K562 (cell line): ENCODE results near the gene IKBKG. TPM values are rescaled to one million over a fixed set of nuclear protein-coding genes. Genes with fewer than 3 reads are reported as not detected.

ENCODE experiments used
- ATAC-seq: fragments of 200-7000 bp; cut with Tn5 transposase; 3 replicates; pipeline ENCODE4 v1.9.1; 2020; ENCODE audit warnings: moderate library complexity
- BruUV-seq: library from RNA; stranded (reverse); fragments of 400-500 nt; replicated peaks from 2 replicates; lab custom pipeline; 2021; lab: Mats Ljungman, UMichigan
- CTCF ChIA-PET: fragments of 300-600 bp; formaldehyde crosslinking; extraction: SDS; loops from one replicate; lab custom pipeline; 2021; ENCODE audit warnings: low intra/inter-chr PET ratio; lab: Yijun Ruan, JAX
- POLR2A ChIA-PET: fragments of 300-600, 350-650 bp; sonication (Branson Sonifier 250); formaldehyde crosslinking; extraction: SDS; loops from one replicate; lab custom pipeline; 2021; ENCODE audit warnings: antibody characterized with exemption, inconsistent platforms; lab: Yijun Ruan, JAX
- DNase-seq, 4 experiments: peaks; one replicate each; pipeline versions ENCODE4 v3.0.0 to v3.0.0-alpha.2; 2011 to 2018; ENCODE audit warnings: low spot score in 3 of 4, mixed read lengths in 3 of 4; ENCODE audit errors: extremely low read depth in 1 of 4
- FAIRE-seq: peaks from 2 replicates; lab custom pipeline; 2011; peaks lifted over from hg19 to GRCh38; lab: Jason Lieb, UNC
- H2AFZ ChIP-seq: 2 replicates; pipeline ENCODE4 v1.6.0; 2011; ENCODE audit warnings: low read depth, low read length, control low read depth, inconsistent platforms
- H3K27ac ChIP-seq: fragments of 200-600 bp; 3 replicates; pipeline ENCODE4 v1.8.0; 2011; ENCODE audit warnings: low read depth, mild to moderate bottlenecking, control low read depth, inconsistent platforms, low read length, moderate library complexity, mixed read lengths; ENCODE audit errors: extremely low read depth
- H3K27me3 ChIP-seq, 2 experiments: fragments of 300-600 bp in 1 of 2; 2 replicates in 1 of 2; 3 replicates in 1 of 2; pipeline versions ENCODE4 v1.6.0 to v1.8.0; 2011; ENCODE audit warnings: inconsistent platforms in 2 of 2, low read length in 2 of 2, mild to moderate bottlenecking in 1 of 2, mixed read lengths in 1 of 2, moderate library complexity in 1 of 2; ENCODE audit not compliant: control insufficient read depth in 2 of 2, insufficient read depth in 2 of 2
- H3K36me3 ChIP-seq: fragments of 300-600 bp; 3 replicates; pipeline ENCODE4 v1.8.0; 2011; ENCODE audit warnings: mild to moderate bottlenecking, low read length, inconsistent platforms; ENCODE audit not compliant: control insufficient read depth, insufficient read depth
- H3K4me1 ChIP-seq, 2 experiments: fragments of 200-600 bp in 1 of 2; replicated peaks in 1 of 2; 2 replicates in 1 of 2; 3 replicates in 1 of 2; pipeline versions ENCODE4 v1.5.1 to v1.8.0; 2011; ENCODE audit warnings: inconsistent platforms in 2 of 2, low read length in 2 of 2, mild to moderate bottlenecking in 1 of 2, mixed read lengths in 1 of 2, moderate library complexity in 1 of 2; ENCODE audit not compliant: control insufficient read depth in 2 of 2, insufficient read depth in 2 of 2
- H3K4me2 ChIP-seq: 2 replicates; pipeline ENCODE4 v1.6.1; 2011; ENCODE audit warnings: low read length, control low read depth, inconsistent platforms, mixed read lengths; ENCODE audit not compliant: insufficient read depth
- H3K4me3 ChIP-seq: fragments of 200-600 bp; sonication (generic), shearing (Covaris generic); 2 replicates; pipeline ENCODE4 v1.5.1; 2016; ENCODE audit warnings: control low read depth, inconsistent platforms
- H3K79me2 ChIP-seq: fragments of 200-600 bp; 3 replicates; pipeline ENCODE4 v1.8.0; 2011; ENCODE audit warnings: low read length, inconsistent platforms; ENCODE audit not compliant: control insufficient read depth, insufficient read depth
- H3K9ac ChIP-seq, 2 experiments: 2 replicates each; pipeline versions ENCODE4 v1.6.0 to v1.6.1; 2011; ENCODE audit warnings: low read depth in 2 of 2, low read length in 2 of 2, control low read depth in 1 of 2, inconsistent platforms in 1 of 2, mild to moderate bottlenecking in 1 of 2, mixed read lengths in 1 of 2; ENCODE audit not compliant: insufficient read depth in 1 of 2
- H3K9me1 ChIP-seq: one replicate; pipeline ENCODE4 v1.6.0; 2011; ENCODE audit warnings: inconsistent platforms, mild to moderate bottlenecking, low read length, moderate library complexity; ENCODE audit not compliant: control insufficient read depth, insufficient read depth
- H3K9me3 ChIP-seq: replicated peaks from 2 replicates; pipeline ENCODE4 v1.5.1; 2011; ENCODE audit warnings: low read depth, low read length, inconsistent platforms; ENCODE audit not compliant: control insufficient read depth, insufficient read depth
- H4K20me1 ChIP-seq: replicated peaks from 2 replicates; pipeline ENCODE4 v1.6.1; 2011; ENCODE audit warnings: low read length, inconsistent platforms, mixed read lengths; ENCODE audit not compliant: control insufficient read depth, insufficient read depth
- BACH1 ChIP-seq: fragments of 200-800 bp; sonication (Bioruptor generic); IDR thresholded peaks from 2 replicates; pipeline ENCODE4 v1.6.1; 2016; ENCODE audit warnings: missing genetic modification characterization, missing compliant biosample characterization
- BCOR ChIP-seq: fragments of 450-650 bp; IDR thresholded peaks from 2 replicates; pipeline ENCODE4 v1.6.1; 2016
- BDP1 ChIP-seq: IDR thresholded peaks from 3 replicates; pipeline ENCODE4 v1.6.1; 2011; ENCODE audit not compliant: insufficient read length, insufficient read depth
- BRD4 ChIP-seq: fragments of 200-600 bp; sonication (generic); IDR thresholded peaks from 2 replicates; pipeline ENCODE4 v1.6.1; 2017; ENCODE audit warnings: inconsistent platforms
- NCOA6 ChIP-seq: fragments of 450-650 bp; IDR thresholded peaks from 2 replicates; pipeline ENCODE4 v1.6.1; 2017; ENCODE audit warnings: mild to moderate bottlenecking
- TCFL5 ChIP-seq: fragments of 250-450 bp; sonication (Bioruptor Pico); conservative IDR thresholded peaks from 2 replicates; pipeline ENCODE4 v1.6.1; 2021; ENCODE audit warnings: mild to moderate bottlenecking, moderate library complexity, matching md5 sums
- ZC3H8 ChIP-seq: fragments of 450-650 bp; IDR thresholded peaks from 2 replicates; pipeline ENCODE4 v1.6.1; 2017
- ZNF431 ChIP-seq: sonication (generic); formaldehyde crosslinking; IDR thresholded peaks from 2 replicates; pipeline ENCODE4 v1.8.0; 2022; ENCODE audit warnings: mild to moderate bottlenecking, missing genetic modification reagents
- ZNF586 ChIP-seq: fragments of 450-650 bp; formaldehyde crosslinking; conservative IDR thresholded peaks from 2 replicates; pipeline ENCODE4 v1.4.0; 2020; ENCODE audit warnings: mild to moderate bottlenecking, moderate library complexity
- ZNF79 ChIP-seq: fragments of 250-450 bp; sonication (Bioruptor Pico); IDR thresholded peaks from 2 replicates; pipeline ENCODE4 v1.4.0; 2020; ENCODE audit warnings: low read depth, mild to moderate bottlenecking, moderate library complexity
- WGBS: fragments of 100-300 bp; shearing (Covaris generic); methylation state at CpG from one replicate; pipeline ENCODE4 v1.1.6; 2016; ENCODE audit warnings: low coverage, mixed read lengths; ENCODE audit not compliant: insufficient coverage; ENCODE audit errors: missing lambda C conversion rate; 5-methylcytosine and 5-hydroxymethylcytosine counted together
- in situ Hi-C: fragments of 300-500 bp; cut with MboI; formaldehyde crosslinking; loops from 4 replicates; pipeline ENCODE4 v1.15.0; 2018; ENCODE audit warnings: inconsistent platforms, mixed read lengths
- intact Hi-C: fragments of 100-400 bp; cut with micrococcal nuclease; formaldehyde crosslinking; loops from 2 replicates; pipeline ENCODE4 v1.14.2; 2022
- polyA plus RNA-seq, 8 experiments: library from polyadenylated mRNA; depleted of rRNA in 4 of 8; stranded (reverse) in 5 of 8; unstranded in 3 of 8; fragments of >200 nt; fragmentation: Nextera tagmentation in 2 of 8; fragmentation: Illumina TruSeq in 1 of 8; extraction: Ambion mirVana in 2 of 8; extraction: Trizol in 1 of 8; gene quantifications; 2 replicates each; pipeline versions ENCODE4 v1.2.1 to v1.2.3, GENCODE V29; 2011 to 2014; ENCODE audit warnings: inconsistent platforms in 1 of 8, missing spikeins in 1 of 8
- total RNA-seq, 7 experiments: library from RNA; depleted of rRNA in 6 of 7; stranded (reverse); fragments of >200 nt in 6 of 7; fragmentation: Illumina TruSeq in 2 of 7; extraction: Trizol in 2 of 7; gene quantifications; 2 replicates each; pipeline versions ENCODE4 v1.2.1 to v1.2.3, GENCODE V29; 2011 to 2021; ENCODE audit warnings: low replicate concordance in 1 of 7

Gene IKBKG
- total and polyA plus RNA-seq, 9 of the 15 experiments (the other 6 are each of a cell fraction or from before 2014, with no cell fraction given) = 0.68 to 60.0 (median 21.9) TPM

GRCh38 chrX:154596290-154596929, 49.0 kb downstream of the IKBKG start (continued):
- no peak for TF ChIP-seq ZNF79 (CRISPR knock-in tag)
- TF ChIP-seq BCOR = no peak
- no peak for TF ChIP-seq ZC3H8
- TF ChIP-seq BRD4 = no peak
- TF ChIP-seq ZNF586 = no peak
- TF ChIP-seq BDP1 = no peak
- TF ChIP-seq NCOA6 = no peak

GRCh38 chrX:154597221-154597620, 49.8 kb downstream of the IKBKG start:
- CTCF ChIA-PET = no interaction called here
- no peak for ATAC-seq
- FAIRE-seq = no peak

More at GRCh38 chrX:154597221-154597620, 49.8 kb downstream of the IKBKG start:
- no peak overlapping the region for H3K27ac ChIP-seq
- POLR2A ChIA-PET = no interaction called here
- H2AFZ ChIP-seq = no peak overlapping the region
- peaks cover 6 to 41% of the 10 kb centered on the region in 2 experiments; a peak in 3 of 5 replicates for H3K27me3 ChIP-seq
- no peak for DNase-seq
- H3K9me3 ChIP-seq = no peaks in the 10 kb centered on the region; the same call in 1 of the 2 replicates
- WGBS = 20% methylated on average over 12 of the region's 12 CpGs
- no peak overlapping the region for H3K4me2 ChIP-seq
- no peak overlapping the region for H3K9ac ChIP-seq
- no peaks in the 10 kb centered on the region for H3K9me1 ChIP-seq
- in situ Hi-C loops (loop anchor here (25.0 kb wide), 1 partner anchor 140 kb away; no protein-coding TSS in a partner anchor), intact Hi-C loops (no loop called here)
- H3K36me3 ChIP-seq = no peaks in the 10 kb centered on the region
- no TSS peak for BruUV-seq
- H4K20me1 ChIP-seq = no peaks in the 10 kb centered on the region
- H3K4me3 ChIP-seq = no peak overlapping the region
- H3K79me2 ChIP-seq = no peaks in the 10 kb centered on the region
- H3K4me1 ChIP-seq = peaks cover 0 to 9% of the 10 kb centered on the region in 2 experiments; a peak in 2 of 5 replicates
- TF ChIP-seq ZNF431 (CRISPR knock-in tag) (peak; percentile 61), BACH1 (no peak), TCFL5 (CRISPR knock-in tag) (no peak)
